Measurements from ENCODE around the gene RPL18.
"Not testable (repeated sequence)": the region's sequence is repeated elsewhere in the genome, so short reads cannot be mapped to it uniquely, and the experiment has no call there.

The RPL18 gene

GRCh38 chr19:48618916-48619691, at the start of gene RPL18, which contains the start of gene SPHK2:
Gene RPL18 (minus strand): TSS chr19:48619178. CDS start chr19:48619143, 35 bp downstream.
Gene SPHK2 (plus strand): TSS chr19:48619506. CDS start chr19:48620515, 1,009 bp downstream.
- peak; percentile 89 for DNase-seq (ENCODE audit: low read depth)

DNA sequence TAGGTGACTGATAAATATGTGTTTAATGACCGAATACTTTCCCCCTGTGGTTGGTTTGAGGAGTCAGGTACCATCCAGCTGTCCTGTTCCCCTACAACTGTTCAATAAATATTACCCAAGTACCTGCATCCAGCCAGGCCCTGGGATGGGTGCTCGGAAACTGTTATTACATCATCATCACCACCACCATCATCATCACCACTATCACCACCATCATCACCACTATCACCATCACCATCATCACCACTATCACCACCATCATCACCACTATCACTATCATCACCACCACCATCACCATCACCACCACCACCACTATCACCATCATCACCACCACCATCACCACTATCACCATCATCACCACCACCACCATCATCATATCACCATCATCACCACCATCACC, 49.8 kb upstream of the RPL18 start:
- DNase-seq (ENCODE audit: low read depth), result no peak

GRCh38 chr19:48668332-48668731, 49.4 kb upstream of the RPL18 start:
- DNase-seq (ENCODE audit: low read depth), result no peak

DNA sequence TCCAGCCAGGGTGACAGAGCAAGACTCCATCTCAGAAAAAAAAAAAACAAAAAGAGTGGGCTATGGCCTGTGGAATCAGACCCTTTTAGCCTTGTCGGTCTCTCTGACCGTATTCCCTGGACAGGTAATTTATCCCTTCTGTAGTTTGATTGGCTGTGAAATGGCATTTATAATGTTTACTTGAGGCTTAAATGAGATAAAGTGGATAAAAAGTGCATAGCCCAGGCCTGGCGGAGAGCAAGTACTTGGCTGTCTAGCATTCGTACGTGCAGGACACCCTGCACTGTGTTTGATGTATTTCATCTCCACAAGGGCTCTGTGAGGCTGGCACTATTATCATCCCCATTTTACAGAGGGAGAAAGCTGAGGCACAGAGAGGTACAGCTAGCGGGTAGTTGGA, 46.8 kb upstream of the RPL18 start:
- no peak for DNase-seq (ENCODE audit: low read depth)

GRCh38 chr19:48664476-48664875, 45.5 kb upstream of the RPL18 start:
- DNase-seq (ENCODE audit: low read depth), result no peak

DNA sequence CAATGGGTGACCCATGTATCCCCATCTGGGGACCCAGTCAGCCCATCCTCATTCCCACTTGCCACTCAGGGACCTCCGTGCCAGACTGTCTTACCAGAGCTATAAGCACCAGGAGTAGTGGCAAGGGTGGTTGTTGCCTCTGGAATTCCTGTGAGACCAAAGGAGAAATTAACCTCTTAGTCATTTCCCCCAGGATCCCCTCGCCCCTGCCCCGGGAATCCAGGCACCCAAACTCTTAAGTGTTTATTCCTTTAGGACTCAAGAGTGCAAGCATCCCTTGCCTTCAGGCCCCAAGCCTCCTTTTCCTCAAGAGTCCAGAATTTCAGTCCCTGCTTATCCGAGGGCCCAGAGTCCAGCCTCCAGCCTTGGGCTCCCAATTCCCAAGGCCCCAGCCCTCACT, 44.7 kb upstream of the RPL18 start:
- DNase-seq (ENCODE audit: low read depth), result no peak

GRCh38 chr19:48661711-48662090, 42.7 kb upstream of the RPL18 start:
- no peak for DNase-seq (ENCODE audit: low read depth)

DNA sequence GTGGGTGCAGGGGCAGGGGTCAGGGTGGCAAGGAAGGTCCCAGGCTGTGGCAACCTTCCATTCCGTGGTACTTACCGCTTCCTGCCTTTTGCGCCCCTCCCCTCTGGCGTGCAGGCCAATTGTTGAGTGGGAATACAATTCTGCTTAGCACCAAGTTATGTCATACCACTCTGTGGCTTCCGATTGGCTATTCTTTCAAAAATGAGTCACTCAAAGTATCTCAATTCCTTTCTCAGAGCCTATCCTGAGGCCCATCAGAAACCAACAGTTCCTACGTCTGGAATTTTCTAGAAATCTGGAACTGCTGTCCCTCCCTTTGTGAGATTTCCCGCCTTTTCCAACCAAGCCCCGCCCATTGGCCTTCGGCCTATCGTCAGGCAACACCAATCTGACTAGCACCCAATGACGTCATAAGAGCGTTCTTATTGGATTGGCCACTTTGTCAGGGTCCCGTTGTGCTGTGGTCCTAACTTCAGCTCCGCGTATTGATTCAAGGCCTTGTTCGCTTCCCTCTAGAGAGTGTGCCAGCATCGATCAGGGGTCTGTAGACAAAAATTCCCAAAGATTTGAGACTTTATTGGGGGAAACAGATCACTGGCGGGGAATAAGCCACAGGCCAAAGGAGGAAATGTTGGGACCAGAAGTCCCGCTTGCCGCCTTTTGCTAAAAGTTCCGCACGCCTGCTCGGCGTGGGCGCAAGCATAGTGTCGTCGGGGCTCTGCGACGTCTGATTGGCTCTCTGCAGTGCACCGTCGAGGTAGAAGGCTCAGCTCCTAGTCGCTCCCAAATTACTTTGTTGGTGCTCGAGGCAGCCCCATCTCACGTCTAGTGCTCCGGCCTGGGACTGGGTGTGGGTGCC, 42.1 kb upstream of the RPL18 start:
- peak; percentile 56 for DNase-seq (ENCODE audit: low read depth)

GRCh38 chr19:48659768-48660167, 40.8 kb upstream of the RPL18 start:
- no peak for DNase-seq (ENCODE audit: low read depth)

DNA sequence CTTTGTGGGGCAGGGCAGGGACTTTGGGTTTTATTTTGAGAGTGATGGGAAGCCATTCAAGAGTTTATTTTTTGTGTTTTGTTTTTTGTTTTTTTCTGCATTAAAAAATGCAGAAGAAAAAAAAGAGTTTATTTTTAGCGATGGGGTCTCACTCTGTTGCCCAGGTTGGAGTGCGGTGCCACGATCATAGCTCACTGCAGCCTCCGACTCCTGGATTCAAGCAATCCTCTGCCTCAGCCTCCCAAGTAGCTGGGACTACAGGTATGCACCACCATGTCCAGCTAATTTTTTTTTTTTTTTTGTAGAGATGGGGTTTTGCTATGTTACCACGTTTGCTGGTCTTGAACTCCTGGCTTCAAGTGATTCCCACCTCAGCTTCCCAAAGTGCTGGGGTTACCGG, 39.5 kb upstream of the RPL18 start:
- DNase-seq (ENCODE audit: low read depth), result no peak

DNA sequence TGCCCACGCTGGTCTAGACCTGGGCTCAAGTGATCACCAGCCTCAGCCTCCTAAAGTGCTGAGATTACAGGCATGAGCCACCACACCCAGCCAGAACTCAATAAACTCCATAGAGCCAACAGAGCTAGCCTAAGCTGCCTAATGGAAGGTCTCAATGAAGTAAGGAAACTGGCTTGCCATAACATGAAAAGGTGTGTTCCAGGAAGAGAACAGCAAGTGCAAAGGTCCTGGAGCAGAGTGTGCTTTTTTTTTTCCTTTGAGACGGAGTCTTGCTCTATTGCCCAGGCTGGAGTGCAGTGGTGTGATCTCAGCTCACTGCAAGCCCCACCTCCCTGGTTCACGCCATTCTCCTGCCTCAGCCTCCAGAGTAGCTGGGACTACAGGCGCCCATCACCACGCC, 38.9 kb upstream of the RPL18 start:
- not testable (repeated sequence) for DNase-seq (ENCODE audit: low read depth)

DNA sequence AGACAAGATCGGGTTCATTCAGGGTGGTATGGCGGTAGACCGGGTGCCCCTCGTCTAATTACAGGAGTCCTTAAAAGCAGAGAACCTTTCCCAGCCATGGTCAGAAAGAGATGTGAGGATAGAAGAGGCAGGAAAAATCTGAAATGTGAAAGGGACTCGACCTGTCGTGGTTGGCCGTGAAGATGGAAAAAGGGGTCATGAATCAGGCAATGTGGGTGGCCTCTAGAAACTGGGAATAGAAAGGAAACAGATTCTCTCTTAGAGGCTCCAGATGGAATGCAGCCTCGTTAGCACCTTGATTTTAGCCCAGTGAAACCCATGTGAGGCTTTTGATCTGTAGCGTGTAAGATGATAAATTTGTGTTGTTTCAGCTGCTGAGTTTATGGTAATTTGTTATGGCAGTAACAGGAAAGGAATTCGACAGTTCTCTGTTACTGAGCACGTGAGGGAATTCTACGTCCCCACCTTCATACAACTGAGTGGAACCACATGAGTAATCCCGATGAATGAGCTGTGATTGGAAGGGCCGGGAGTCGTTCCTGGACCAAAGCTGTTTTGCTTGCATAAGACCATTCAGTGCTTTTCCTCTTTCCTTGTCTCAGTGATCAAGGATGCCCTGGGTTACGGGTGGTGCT, 38.0 kb upstream of the RPL18 start:
- DNase-seq (ENCODE audit: low read depth), result no peak

- no peak for DNase-seq (ENCODE audit: low read depth)
Observed at GRCh38 chr19:48654299-48655059, 35.5 kb upstream of the RPL18 start.

- DNase-seq (ENCODE audit: low read depth), result no peak
Observed at GRCh38 chr19:48651683-48652048, 32.7 kb upstream of the RPL18 start.

- DNase-seq (ENCODE audit: low read depth), result no peak
Observed at GRCh38 chr19:48650974-48651682, 32.1 kb upstream of the RPL18 start.

- DNase-seq (ENCODE audit: low read depth), result no peak
Observed at GRCh38 chr19:48648134-48648533, 29.2 kb upstream of the RPL18 start.

DNA sequence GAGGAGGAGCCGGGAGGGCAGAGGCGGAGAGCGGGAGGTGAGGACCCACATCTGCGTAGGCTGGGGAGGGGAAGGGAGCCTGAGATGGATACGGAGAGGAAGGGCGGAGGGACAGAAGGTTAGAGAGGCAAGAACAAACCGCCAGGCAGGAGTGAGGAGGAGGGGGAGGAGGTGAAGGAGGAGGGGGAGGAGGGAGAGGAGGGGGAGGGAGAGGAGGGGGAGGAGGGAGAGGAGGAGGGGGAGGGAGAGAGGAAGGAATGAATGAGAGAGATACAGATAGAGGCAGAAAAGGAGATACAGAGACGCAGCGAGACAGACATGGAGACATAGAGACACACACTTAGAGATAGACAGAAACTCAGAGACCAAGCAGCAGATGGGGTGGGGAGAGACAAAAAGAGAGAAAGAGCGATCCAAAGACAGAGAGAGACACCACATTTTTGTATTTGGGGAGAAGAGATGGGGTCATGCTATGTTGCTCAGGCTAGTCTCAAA, 27.8 kb upstream of the RPL18 start:
- no peak for DNase-seq (ENCODE audit: low read depth)

DNA sequence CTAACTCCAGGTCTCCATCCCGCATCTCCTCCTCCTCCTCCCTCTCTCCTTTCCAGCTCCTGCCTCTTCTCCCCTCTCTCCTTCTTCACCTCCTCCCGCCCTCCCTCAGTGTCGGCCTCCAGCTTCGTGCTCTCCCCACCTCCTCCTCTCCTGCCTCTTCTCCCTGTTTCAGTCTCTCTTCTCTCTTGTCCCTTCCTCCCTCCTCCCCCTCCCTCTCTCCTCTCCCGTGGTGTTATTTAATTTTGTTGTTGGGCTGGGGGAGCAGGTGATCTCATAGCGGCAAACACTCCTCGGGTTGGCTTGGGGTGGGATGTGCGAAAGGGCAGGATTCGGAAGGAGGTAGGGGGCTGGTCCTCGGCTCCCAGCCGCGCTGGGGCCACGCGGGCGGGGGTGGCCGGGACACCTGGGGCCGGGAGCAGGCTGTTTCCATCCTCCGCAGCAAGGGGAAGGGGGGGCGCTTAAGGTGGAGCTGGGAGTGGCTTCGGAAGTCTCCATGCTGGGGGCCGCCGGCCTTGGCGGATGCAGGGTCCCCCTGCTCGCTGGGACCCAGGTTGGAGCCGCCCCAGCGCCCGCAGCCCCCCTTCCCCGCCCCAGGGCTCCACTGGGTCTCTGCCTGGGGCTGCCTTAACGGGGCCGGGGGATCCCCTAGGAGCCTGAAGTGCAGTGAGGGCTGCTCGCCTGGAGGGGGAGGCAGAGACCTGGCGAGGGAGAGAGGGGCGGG, 27.2 kb upstream of the RPL18 start, which contains the start of gene CA11:
Gene CA11, minus strand, starts transcription at position 187 of the 721 bp plus-strand sequence. CDS start 555 bp downstream, outside the sequence.
- DNase-seq (ENCODE audit: low read depth), result peak; percentile 86

DNA sequence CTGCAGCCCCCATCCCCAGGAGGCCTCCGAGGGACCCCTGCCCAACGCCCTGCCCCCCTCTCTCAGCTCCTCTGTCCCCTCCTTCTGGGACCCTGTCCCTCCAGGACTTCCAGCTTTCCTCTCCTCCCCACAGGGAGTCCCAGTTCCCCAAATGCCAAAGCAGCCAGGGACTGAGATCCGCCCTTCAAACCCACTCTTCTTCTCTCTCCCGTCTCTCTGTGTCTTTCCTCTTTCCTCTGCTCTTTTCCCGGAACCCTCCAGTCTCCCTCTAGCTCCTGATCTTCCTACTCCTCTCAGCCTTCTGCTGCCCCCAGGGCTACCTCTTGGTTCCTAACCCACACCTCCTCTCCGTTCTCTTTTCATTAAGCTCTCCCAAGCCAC, 26.6 kb upstream of the RPL18 start:
- no peak for DNase-seq (ENCODE audit: low read depth)

- peak; percentile 60 for DNase-seq (ENCODE audit: low read depth)
Observed at GRCh38 chr19:48644839-48645619, 26.1 kb upstream of the RPL18 start.
